Vagina (tissue), 2 donors: Measurements from ENCODE around the gene C1GALT1C1L. TPM values are rescaled to one million over a fixed set of nuclear protein-coding genes. Genes with fewer than 3 reads are reported as not detected.
"Not testable (repeated sequence)": the region's sequence is repeated elsewhere in the genome, so short reads cannot be mapped to it uniquely, and the experiment has no call there.

Experiments used
- DNase-seq, 2 donors: peaks; one replicate each; pipeline ENCODE4 v3.0.0-alpha.2; 2017; ENCODE audit errors: extremely low spot score in 2 of 2
- H3K27ac ChIP-seq: fragments of 200-600 bp; sonication (generic); one replicate; pipeline ENCODE4 v1.5.1; 2019
- H3K27me3 ChIP-seq: fragments of 200-600 bp; sonication (generic); one replicate; pipeline ENCODE4 v1.5.1; 2019
- H3K36me3 ChIP-seq, 2 donors: fragments of 200-600 bp; sonication (generic); one replicate each; pipeline ENCODE4 v1.5.1; 2017 to 2019
- H3K4me1 ChIP-seq: fragments of 200-600 bp; sonication (generic); one replicate; pipeline ENCODE4 v1.5.1; 2019
- H3K4me3 ChIP-seq, 2 donors: fragments of 200-600 bp; sonication (generic); 1 replicate in 1 of 2; 2 replicates in 1 of 2; pipeline ENCODE4 v1.5.1; 2016 to 2019
- H3K9me3 ChIP-seq: fragments of 200-600 bp; sonication (generic); one replicate; pipeline ENCODE4 v1.5.1; 2019
- CTCF ChIP-seq, 3 experiments: fragments of 450-650 bp in 2 of 3; fragments of 200-600 bp in 1 of 3; sonication (generic) in 1 of 3; IDR thresholded peaks; one replicate each; pipeline ENCODE4 v1.5.1; 2017 to 2019; ENCODE audit warnings: antibody characterized with exemption in 3 of 3, mild to moderate bottlenecking in 2 of 3, moderate library complexity in 2 of 3
- POLR2A ChIP-seq, 2 donors: fragments of 450-650 bp; IDR thresholded peaks; one replicate each; pipeline ENCODE4 v1.6.1; 2017; ENCODE audit warnings: antibody characterized with exemption in 2 of 2, mild to moderate bottlenecking in 2 of 2, moderate library complexity in 2 of 2
- POLR2AphosphoS5 ChIP-seq, 2 donors: sonication (generic); formaldehyde crosslinking; IDR thresholded peaks; one replicate each; pipeline ENCODE4 v1.9.0; 2017; ENCODE audit warnings: antibody characterized with exemption in 2 of 2, mild to moderate bottlenecking in 2 of 2, low read depth in 1 of 2; ENCODE audit not compliant: insufficient read depth in 1 of 2
- intact Hi-C: fragments of 100-400 bp; cut with DNase I; formaldehyde crosslinking; loops from one replicate; pipeline ENCODE4 v1.15.1; 2023
- total RNA-seq: library from RNA; depleted of rRNA; stranded (reverse); fragments of >200 nt; gene quantifications from one replicate; pipeline ENCODE4 v1.2.3, GENCODE V29; 2016

The C1GALT1C1L gene
- total RNA-seq, 1 donor from 2014 or later, result 1.2 TPM

- TF ChIP-seq POLR2AphosphoS5 (IDR thresholded peaks at IDR 0.05; ENCODE audit: insufficient read depth in 1 of 2, low read depth in 1 of 2) (no peak), POLR2A (IDR thresholded peaks at IDR 0.05) (no peak), CTCF (IDR thresholded peaks at IDR 0.05) (no peak)
- peak overlapping the region; percentile 43 for H3K27ac ChIP-seq
- no peak overlapping the region for H3K4me3 ChIP-seq
- H3K4me1 ChIP-seq, result no peaks in the 10 kb centered on the region
- no peaks in the 10 kb centered on the region for H3K36me3 ChIP-seq
- no peaks in the 10 kb centered on the region for H3K27me3 ChIP-seq
- intact Hi-C loops, result no loop called here
- no peak for DNase-seq
- H3K9me3 ChIP-seq, result no peaks in the 10 kb centered on the region
Measured at GRCh38 chr2:43708178-43708577, 31.9 kb upstream of the C1GALT1C1L start.

- no peaks in the 10 kb centered on the region for H3K27me3 ChIP-seq
- peak in 1 of 2 donors; percentile 32 for TF ChIP-seq POLR2AphosphoS5 (IDR thresholded peaks at IDR 0.05; ENCODE audit: insufficient read depth in 1 of 2, low read depth in 1 of 2)
- no peak for TF ChIP-seq POLR2A (IDR thresholded peaks at IDR 0.05)
- TF ChIP-seq CTCF (IDR thresholded peaks at IDR 0.05), result no peak
- H3K27ac ChIP-seq, result peak overlapping the region; percentile 43
- no peaks in the 10 kb centered on the region for H3K9me3 ChIP-seq
- no peaks in the 10 kb centered on the region for H3K36me3 ChIP-seq
- H3K4me3 ChIP-seq, result no peak overlapping the region
- intact Hi-C loops, result no loop called here
- no peak for DNase-seq
- H3K4me1 ChIP-seq, result no peaks in the 10 kb centered on the region
Measured at GRCh38 chr2:43707255-43708015, 31.2 kb upstream of the C1GALT1C1L start.

GRCh38 chr2:43701111-43701510, 24.9 kb upstream of the C1GALT1C1L start:
- Histone ChIP-seq H3K36me3 (no peaks in the 10 kb centered on the region), H3K9me3 (no peaks in the 10 kb centered on the region), H3K4me3 (no peak overlapping the region), H3K27me3 (no peaks in the 10 kb centered on the region), H3K4me1 (no peaks in the 10 kb centered on the region), H3K27ac (no peak overlapping the region)
- no peak for DNase-seq
- intact Hi-C loops, result no loop called here
- no peak for TF ChIP-seq CTCF (IDR thresholded peaks at IDR 0.05)
- no peak for TF ChIP-seq POLR2A (IDR thresholded peaks at IDR 0.05)
- no peak for TF ChIP-seq POLR2AphosphoS5 (IDR thresholded peaks at IDR 0.05; ENCODE audit: insufficient read depth in 1 of 2, low read depth in 1 of 2)

GRCh38 chr2:43699761-43700160, 23.5 kb upstream of the C1GALT1C1L start:
- H3K27ac ChIP-seq, result no peak overlapping the region
- no peaks in the 10 kb centered on the region for H3K4me1 ChIP-seq
- no peaks in the 10 kb centered on the region for H3K27me3 ChIP-seq
- no peak overlapping the region for H3K4me3 ChIP-seq
- intact Hi-C loops, result no loop called here
- no peaks in the 10 kb centered on the region for H3K36me3 ChIP-seq
- DNase-seq, result no peak
- H3K9me3 ChIP-seq, result no peaks in the 10 kb centered on the region
- TF ChIP-seq POLR2AphosphoS5 (IDR thresholded peaks at IDR 0.05; ENCODE audit: insufficient read depth in 1 of 2, low read depth in 1 of 2) (no peak), POLR2A (IDR thresholded peaks at IDR 0.05) (no peak), CTCF (IDR thresholded peaks at IDR 0.05) (no peak)

- H3K27me3 ChIP-seq, intact Hi-C loops, H3K4me3 ChIP-seq, DNase-seq, H3K27ac ChIP-seq, H3K36me3 ChIP-seq, H3K4me1 ChIP-seq, H3K9me3 ChIP-seq: not testable (repeated sequence)
Measured at GRCh38 chr2:43698140-43698539, 21.9 kb upstream of the C1GALT1C1L start.
